ENCODE data around the gene C19orf47.

The C19orf47 gene

GRCh38 chr19:40280608-40281221 lies 67.5 kb downstream of the C19orf47 start:
- no peak for TF ChIP-seq CTCF (IDR thresholded peaks at IDR 0.05; ENCODE audit: extremely low read depth, insufficient read depth, missing control alignments)
- DNase-seq (ENCODE audit: low spot score), result no peak
- in situ Hi-C loops (cut with MboI; ENCODE audit: low pct_unique_long_range_greater_than_20kb, low sequenced_read_pairs, unreplicated experiment), result no loop called here

GRCh38 chr19:40279761-40280607 lies 68.2 kb downstream of the C19orf47 start:
- in situ Hi-C loops (cut with MboI; ENCODE audit: low pct_unique_long_range_greater_than_20kb, low sequenced_read_pairs, unreplicated experiment), result no loop called here
- TF ChIP-seq CTCF (IDR thresholded peaks at IDR 0.05; ENCODE audit: extremely low read depth, insufficient read depth, missing control alignments), result no peak
- no peak for DNase-seq (ENCODE audit: low spot score)

- no peak for DNase-seq (ENCODE audit: low spot score)
- in situ Hi-C loops (cut with MboI; ENCODE audit: low pct_unique_long_range_greater_than_20kb, low sequenced_read_pairs, unreplicated experiment), result no loop called here
- no peak for TF ChIP-seq CTCF (IDR thresholded peaks at IDR 0.05; ENCODE audit: extremely low read depth, insufficient read depth, missing control alignments)
Observed at GRCh38 chr19:40279120-40279551, 69.1 kb downstream of the C19orf47 start.

- no peak for TF ChIP-seq CTCF (IDR thresholded peaks at IDR 0.05; ENCODE audit: extremely low read depth, insufficient read depth, missing control alignments)
- in situ Hi-C loops (cut with MboI; ENCODE audit: low pct_unique_long_range_greater_than_20kb, low sequenced_read_pairs, unreplicated experiment), result no loop called here
Observed at GRCh38 chr19:40278361-40279035, 69.7 kb downstream of the C19orf47 start.

GRCh38 chr19:40277356-40278059 lies 70.7 kb downstream of the C19orf47 start:
- DNase-seq (ENCODE audit: low spot score), result no peak
- in situ Hi-C loops (cut with MboI; ENCODE audit: low pct_unique_long_range_greater_than_20kb, low sequenced_read_pairs, unreplicated experiment), result no loop called here

More at GRCh38 chr19:40278361-40279035, 69.7 kb downstream of the C19orf47 start:
- no peak for DNase-seq (ENCODE audit: low spot score)

More at GRCh38 chr19:40277356-40278059, 70.7 kb downstream of the C19orf47 start:
- no peak for TF ChIP-seq CTCF (IDR thresholded peaks at IDR 0.05; ENCODE audit: extremely low read depth, insufficient read depth, missing control alignments)

All from GM13977 (cell line).